Measurements from ENCODE around the gene MAML3.

The MAML3 gene

DNA sequence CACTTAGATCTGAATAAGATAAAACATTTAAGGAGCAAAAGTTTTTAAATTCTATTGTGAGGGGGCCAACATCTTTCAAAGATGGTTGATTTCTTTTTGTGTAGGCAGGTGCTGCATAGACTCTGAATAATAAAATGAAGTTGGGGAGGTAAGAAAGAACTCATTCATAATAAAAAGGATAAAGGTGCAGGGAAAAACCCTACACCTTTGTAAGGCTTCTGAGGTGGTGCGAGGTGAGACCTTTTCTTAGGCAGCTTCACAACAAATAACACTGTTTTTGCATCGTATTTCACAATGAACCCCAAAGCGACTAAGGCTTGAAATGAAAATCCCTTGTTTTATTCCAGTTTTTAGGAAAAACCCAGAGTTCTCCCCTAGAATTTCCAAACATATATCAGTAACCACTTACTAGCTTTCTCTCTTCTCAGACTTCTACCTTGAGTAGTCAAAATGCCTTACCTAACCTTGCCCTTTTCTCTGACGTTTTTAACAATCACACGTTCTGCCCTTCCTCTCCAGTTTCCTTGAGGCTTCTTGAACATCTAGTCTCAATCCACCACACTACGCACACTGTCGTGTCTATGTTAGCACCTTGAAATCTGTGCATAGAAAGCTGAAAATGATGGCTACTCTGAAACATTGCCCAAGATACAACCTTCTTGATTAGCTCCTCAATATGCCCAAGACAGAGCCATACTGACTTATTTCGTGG is 30.2 kb downstream of the MAML3 start:
- no peak for DNase-seq

DNA sequence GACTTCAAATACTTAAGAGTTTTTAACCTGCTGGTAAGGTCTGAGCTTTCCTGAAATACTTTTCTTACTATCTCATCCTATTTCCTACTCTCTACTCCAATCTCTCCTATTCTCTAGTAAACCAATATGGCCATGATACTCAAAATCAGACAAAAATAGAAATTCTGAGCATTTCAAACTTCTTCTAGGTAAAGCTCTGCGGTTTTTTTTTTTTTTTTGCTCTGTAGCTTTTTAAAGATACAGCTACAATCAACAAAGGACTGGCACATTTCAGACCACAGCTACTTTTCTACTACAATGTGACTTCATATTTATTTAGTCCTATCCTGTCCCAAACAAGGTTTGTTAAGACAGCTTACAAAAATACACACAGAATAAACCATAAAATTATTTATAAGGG is 31.1 kb downstream of the MAML3 start:
- DNase-seq: no peak

DNA sequence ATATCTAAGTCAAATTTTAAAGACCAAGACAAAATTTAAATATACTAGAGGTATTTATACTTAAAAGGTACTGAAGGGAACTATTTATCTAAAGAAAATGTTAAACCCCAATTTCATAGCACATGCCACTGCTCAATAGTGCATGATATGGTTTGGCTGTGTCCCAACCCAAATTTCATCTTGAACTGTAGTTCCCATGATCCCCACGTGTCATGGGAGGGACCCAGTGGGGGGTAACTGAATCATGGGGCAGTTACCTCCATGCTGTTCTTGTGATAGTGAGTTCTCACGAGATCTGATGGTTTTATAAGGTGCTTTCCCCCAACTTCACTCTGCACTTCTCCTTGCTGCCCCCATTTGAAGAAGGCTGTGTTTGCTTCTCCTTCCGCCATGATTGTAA is 32.3 kb downstream of the MAML3 start:
- no peak for DNase-seq

DNA sequence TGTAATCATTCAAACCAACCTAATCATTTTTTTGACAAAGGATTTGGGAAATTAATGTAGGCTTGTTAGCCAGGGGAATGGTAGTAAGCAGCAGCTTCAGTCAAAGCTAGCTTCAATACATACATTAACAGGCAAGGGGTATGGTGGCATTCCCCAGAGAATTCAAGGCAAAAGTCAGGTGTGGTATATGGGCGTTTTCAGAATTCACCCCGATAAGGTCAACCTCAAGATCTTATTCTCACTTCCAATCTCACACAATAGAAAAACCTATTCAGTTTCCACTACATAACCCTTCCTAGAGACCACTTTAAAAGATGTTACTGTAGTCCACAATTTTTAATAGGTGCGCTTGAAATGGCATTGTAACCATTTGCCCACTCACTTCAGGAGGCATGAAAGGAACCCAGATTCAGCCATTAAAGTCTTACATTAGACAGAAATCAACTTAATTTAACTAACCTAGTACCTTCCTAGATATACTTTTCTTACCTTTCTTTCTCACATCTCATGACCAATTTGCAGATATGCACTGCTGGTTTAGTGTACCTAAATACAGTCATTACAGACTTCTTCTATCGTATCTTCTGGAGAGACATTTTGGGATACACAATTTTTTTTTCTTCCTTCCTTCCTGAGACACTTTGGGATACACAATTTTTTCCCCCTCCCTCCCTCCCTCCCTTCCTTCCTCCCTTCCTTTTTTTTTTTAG is 34.9 kb downstream of the MAML3 start:
- no peak for DNase-seq

DNA sequence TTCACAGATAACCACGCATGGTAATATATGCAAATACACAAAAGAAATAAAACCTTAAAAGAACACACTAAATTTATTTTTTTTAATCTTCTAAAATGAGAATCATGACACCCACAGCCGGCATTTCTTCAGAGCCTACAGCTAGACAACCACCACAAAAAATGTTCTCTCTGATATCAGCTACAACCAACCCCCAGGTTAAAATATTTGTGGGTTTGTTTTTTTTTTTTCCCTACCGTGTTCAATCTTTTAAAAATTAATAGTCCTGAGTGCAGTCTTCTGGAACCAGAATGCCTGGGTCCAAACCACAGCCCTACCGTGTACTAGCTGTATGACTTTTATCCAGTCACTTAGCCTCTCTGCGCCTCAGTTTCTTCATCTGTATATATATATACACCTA is 36.0 kb downstream of the MAML3 start:
- DNase-seq: no peak

DNA sequence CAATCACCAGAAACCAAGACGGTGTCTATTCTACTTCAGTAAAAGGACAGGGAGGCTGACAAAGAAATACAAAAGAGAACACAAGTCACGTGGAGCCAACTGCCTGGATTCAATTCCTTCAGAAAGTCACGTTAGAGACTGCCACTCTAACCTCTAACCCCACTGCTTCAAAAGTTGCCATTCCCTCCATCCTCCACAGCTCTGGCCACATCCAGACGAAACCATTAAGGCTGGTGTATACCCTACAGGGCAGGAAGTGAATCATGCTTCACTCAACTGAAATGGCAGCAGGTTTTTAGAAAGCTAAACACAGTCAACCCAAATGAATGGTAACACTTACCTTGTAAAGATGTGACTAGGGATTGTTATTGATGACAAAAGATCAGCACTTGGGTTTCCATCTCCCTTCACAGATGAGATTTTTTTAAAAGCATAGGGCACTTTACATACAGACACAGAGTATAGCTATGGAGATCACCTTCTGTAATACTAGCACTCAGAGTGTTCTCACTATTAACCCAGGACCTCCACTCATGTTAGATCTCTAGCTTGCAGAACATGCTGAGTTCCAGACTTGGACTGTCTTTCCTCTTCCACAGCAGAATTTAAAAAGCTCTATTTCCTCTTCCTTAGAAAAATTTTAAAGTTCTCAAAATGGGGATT is 37.4 kb downstream of the MAML3 start:
- no peak for DNase-seq

DNA sequence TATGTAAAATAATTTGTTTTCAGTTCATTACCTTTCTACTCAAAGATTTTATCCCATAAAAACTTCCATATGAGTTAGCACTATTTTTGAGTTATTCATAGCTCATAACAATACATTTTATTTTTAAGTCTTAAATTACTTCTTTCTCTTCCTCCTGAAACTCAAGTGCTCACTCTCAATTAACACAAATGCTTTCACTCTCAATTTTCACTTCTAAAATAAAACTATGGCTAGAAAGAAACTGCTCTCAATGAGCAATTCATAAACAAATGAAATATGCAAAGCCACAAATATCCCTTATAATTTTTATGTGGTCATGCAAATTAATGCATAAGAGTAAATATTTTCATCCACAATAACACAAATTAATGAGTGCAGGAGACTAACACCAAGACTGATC is 38.8 kb downstream of the MAML3 start:
- no peak for DNase-seq

DNA sequence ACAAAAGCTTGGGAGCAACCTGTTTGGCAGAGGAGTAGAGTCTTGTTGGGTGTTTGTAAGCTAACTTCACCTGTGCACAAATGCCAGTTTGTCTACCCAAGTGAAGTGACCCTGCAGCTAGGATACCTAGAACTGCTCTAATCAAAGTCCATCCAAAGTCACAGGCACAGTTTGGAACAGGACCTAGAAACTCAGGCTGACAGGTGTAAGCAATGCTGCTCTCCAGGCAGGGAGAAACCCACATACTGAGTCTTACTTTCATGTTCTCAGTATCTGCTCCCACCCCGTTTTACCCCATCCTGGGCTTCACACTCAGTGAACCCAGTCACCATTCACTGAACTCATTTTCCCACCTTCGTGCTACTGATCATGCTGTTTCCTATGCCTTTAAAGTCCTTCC is 40.3 kb downstream of the MAML3 start:
- DNase-seq: no peak

DNA sequence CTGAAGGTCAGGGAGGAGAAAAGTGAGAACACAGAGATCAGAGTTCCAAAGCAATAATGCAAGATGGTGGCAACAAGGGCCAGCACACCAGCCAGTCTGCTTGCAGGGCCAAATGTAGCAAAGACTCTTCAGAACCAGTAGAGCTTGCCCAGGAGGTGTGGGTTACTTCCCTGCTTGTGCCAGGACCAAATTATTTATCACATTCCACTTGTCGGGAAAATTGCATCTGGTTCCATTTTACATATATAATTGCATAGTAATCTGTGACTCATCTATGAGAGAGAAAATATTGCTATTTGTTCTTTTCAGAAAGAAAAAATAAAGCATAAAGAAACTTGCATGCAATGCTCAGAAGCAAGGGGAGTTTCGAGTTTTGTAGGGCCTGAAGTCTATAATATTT is 41.4 kb downstream of the MAML3 start:
- DNase-seq: no peak

DNA sequence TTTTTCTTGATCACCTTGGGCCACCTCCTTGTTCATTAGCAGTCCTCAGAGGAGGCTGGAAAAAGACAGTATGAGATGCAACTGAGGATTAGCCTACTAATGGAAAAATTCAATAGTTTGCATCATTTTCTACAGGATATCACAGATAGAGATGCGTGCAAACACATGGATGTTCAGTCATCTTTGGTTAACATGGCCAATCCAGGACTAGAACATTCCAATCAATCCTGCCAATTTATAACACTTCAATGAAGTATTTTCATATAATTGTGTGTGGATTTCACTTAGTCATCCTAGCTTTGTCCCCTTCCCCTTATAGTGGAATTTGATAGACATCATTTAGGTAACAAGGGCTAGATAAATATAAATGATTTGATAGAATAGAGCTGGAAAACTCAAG is 42.7 kb downstream of the MAML3 start:
- DNase-seq: no peak

DNA sequence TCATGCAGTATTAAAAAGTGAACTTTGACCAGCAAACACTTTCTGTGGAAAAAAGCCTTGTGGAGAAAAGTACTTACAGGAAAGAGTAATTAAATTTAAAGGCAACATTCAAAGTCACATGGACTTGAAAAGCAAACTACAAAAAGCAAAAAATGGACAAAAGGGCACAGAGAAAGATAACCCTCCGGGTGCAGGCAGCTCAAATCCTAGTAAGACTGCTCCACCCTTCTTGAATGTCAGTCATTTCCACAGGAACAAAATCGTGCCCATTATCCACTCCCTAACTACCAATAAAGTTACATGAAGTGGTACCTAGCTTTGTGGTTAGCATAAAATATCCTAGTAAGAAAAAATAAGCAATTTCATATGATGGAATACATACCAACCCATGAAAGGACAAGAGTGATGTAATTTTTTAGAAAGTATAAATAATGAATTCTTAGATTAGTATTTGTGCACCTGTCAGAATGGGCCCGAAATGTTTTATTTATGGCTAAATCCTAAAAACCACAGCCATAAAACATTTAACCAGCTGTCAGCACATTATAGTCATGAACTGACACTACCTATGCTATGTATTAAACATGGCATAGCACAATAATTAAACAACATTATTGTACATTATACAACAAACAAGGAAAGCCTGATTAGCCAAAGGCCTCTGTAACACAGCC is 43.3 kb downstream of the MAML3 start:
- no peak for DNase-seq

DNA sequence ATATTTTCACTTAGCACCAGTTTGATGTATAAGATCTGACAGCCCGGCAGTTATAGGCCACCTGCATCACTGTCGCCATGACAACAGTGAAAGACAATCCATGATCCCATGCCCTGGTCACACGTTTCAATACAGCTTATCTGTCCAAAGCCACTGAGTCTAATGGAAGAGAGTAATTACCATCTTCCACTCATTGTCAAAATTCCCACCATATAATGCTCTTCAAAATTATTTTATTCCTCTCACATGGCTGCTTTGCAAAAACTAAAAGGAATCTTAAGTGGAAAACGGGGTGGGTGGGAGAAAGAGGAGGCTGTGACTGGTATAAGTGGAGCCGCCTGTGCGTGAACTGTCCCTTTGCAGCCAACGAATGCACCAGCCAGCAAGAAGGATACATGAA is 44.2 kb downstream of the MAML3 start:
- no peak for DNase-seq

DNA sequence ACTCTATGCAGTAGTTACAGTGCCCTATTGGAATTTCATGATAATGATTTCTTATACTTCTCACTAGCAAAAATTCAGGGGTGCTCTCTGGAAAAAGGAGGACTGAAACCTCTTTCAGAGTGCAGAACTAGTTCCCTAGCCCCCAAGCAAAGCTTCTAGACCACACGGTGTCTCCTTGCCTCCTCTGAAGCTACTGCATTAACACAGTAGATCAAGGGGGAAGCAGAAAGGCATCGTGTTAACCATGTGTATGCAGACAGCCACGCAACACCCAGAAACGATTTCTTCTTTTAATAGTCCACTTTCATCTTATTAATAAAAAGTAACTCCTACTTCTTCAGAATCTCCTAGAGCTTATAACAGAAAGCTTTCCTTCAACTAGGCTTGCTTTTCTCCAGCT is 44.7 kb downstream of the MAML3 start:
- DNase-seq: no peak

DNA sequence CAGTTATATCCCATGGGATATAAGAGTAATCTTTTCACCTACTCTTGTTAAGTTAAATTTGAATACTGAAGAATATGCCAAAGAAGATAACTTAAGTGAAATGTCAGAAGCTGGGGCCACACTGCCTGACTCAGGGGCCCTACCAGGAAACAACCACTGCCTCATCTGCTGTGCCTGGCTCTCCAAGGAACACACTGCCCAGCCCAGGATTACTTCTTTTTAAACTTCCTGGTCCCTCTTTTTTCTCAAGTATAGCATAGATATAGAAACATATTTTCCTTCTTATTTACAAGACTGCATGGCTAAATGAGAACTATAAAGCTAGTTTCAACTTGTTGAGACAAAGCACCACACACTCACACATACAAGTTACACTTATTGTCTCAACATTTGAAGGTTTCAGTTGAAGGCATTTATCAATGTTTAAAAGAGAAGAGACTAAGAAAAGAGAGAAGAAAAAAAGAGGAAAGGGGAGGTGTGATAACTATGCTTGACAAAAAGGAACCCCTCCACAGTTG is 45.2 kb downstream of the MAML3 start:
- no peak for DNase-seq

DNA sequence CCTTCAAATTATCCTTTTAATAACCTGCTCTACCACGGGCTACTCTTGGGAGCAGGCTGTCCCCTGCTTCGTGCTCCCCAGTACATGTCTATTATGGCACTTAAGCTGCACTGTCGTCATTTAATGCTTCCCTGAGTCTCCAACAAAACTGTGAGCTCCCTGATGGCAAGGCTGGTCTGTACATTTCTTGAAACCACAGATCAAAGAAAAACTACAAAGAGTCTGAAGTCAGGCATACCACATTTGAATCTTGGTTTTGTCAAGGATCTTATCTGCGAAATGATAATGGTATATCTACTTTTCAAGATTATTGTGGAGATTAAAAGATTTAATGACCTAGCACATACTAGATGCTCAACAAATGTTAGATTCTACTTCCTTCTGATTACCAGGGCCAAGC is 45.7 kb downstream of the MAML3 start:
- no peak for DNase-seq

DNA sequence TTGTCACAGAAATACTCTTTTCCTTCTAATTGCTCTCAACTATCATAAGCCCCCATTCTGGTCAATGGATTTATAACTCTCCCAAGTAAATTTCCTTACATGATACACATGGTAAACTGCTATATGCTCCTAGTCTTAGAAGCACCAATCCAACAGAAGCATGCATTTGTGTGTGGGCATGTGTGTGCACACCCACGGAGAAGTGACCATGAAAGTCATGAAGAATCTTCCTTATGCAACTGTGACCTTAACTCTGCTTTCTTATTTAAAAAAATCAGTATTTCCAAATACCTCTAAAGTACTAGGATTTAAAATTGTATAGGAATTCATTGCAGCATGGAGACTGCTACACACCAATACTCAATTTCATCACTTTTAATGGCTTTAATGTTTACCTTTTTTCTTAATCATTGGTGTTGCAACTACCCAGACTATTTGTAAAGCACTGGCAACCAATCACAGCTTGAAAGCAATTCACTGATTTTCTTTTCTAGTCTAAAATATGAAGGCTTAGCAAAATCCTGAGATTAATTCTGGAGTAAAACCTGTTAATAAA is 47.6 kb downstream of the MAML3 start:
- no peak for DNase-seq

DNA sequence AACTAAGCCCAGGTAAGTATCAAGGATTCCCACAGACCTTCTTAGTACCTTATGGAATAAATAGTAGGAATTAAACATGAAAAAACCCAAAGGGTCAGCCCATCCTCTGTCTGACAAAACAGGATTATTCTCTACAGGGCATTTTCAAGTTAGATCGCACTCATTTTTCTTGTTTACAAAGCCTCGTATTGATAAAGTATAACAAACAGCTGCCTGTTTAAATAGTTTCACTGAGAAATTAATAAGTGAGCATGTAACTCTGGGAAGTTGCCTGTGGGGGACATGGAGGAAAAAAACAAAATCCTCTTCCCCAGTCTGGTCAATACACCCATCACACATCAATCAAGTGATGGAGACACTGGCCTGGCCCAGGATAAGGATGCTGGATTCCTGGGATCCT is 48.5 kb downstream of the MAML3 start:
- no peak for DNase-seq

DNA sequence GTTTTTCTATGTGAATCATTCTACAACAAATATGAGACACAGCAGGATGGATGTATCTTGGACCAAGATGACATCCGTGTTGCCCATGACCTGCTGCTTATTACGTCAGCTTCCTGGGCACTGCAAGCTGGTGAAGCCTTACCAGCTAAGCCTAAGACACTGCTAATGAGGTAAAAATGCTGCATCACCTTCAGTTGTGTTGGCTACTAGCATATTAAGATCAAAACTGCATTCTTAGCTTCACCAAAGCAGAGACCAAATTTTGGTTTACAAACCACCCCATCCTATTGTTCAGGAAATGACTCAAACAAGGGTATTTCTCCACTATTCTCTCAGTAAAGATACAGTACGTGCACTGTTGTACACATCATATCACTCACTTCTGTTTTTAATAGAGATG is 50.3 kb downstream of the MAML3 start:
- DNase-seq: no peak

DNA sequence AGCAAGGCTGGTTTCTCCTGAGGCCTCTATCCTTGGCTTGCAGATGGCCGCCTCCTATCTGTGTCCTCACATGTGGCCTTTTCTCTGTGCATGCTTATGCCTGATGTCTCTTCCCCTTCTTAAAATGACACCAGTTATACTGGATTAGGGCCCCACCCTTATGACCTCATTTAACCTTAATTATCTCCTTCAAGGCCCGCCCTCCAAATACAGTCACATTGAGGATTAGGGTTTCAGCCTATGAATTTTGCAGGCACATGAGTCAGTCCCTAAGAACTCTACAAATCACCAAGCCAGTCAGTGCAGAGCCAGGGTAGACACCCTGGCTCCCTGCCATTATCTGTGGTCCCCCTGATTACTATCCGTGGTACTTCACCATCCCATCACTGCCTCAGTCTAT is 51.6 kb downstream of the MAML3 start:
- DNase-seq: no peak

DNA sequence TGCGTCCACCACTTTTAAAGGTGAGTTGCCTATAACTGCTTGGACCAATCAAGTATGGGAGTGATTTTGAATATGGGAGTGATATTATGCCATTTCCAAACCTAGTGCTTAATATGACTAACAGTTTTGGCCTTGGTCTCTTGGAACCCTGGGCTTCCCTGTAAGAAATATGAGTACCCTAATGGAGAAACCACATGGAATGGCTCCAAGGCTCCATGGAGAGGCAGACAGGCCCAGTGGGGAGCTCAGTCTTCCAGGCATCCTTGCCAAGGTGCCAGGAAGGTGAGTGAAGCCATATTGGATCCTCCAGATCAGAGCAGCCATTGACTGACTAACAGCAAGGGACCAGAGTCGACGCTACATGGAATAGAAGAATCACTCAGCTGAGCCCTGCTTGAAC is 53.2 kb downstream of the MAML3 start:
- no peak for DNase-seq

DNA sequence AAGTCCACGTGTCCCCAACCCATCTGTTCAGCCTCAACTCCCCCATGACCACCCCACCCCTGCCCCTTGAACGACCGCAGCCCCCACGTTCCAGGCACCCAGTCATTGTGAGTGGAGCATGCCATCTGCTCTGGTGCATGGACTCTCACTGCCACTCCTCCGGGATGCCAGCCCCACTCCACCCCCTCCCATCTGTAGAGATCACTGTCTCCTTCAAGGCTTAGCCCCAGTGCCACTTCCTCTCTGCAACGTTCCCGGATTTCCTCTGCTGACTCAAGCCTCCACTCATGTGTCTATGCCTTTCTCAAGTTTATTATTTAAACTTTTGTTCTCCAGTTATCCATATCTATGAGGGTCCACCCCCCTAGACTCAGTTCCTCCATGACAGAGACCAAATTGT is 54.0 kb downstream of the MAML3 start:
- DNase-seq: no peak

DNA sequence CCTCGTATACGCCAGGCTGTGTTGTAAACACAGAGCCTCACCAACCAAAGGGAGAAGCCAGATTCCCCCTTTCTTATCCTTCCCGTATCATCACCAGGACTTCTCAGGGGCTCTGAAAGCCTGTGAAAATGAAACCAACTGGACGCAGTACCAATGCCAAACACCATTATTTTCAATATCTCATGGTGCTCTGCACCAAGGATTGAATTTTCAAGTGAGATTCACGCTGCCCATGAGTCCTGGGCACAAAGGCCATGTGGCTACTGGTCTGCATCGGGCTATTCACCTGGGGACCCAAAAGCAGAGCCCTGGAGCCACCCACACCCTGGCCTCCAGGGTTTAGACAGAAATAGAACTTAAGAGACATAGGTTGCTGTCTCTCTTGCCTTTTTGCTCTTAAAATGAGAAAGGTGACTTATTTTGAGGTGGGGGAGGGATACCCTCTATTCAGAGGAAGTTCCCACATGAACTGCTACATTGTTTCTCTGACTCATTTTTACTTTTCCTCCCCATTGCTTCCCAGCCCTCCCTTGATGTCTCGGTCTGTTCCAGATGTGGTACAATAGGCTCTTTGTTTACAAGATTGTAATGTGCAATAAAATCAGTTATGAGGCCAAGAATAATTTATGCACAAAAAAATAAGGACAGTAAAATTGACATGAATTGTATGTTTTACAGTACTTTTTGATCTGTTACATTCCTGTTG is 55.4 kb downstream of the MAML3 start:
- DNase-seq: no peak

DNA sequence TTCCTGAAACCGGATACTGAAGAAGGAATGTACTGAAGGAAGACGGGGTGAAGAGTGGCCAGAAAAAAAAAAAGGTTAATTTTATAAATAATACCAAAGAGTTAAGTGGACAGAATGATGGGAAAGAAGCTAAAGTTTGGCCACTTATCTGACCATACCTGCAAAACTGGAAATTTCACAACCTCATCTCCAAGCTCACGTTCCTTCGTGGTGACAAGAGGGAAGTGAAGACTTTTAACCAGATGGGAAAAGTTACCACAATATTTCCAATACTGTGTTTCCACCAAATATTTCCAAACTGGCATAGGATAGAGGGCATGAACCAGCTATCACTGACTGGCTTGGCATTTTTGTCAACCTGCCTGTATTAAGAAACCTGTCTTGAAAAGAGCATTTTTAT is 56.4 kb downstream of the MAML3 start:
- DNase-seq: no peak

Data from NCI-H1436 treated with DMSO at 0.1 percent for 48 hours (cell line).